ENCODE data around the gene SUPV3L1. TPM values are rescaled to one million over a fixed set of nuclear protein-coding genes. Genes with fewer than 3 reads are reported as not detected.

SUPV3L1 gene
- total RNA-seq, 1 experiment from 2014 or later: 38.7 TPM

- Histone ChIP-seq H3K4me3 (ENCODE audit: insufficient read depth, low read depth, low read length) (no peak overlapping the region), H3K27me3 (ENCODE audit: control insufficient read depth, insufficient read depth, low read length) (no peaks in the 10 kb centered on the region), H3K36me3 (replicated peaks; ENCODE audit: control insufficient read depth, insufficient read depth, low read length) (no peaks in the 10 kb centered on the region)
- no peak for DNase-seq
Observed at GRCh38 chr10:69215405-69216171, 35.6 kb downstream of the SUPV3L1 start.

- DNase-seq: no peak
- Histone ChIP-seq H3K4me3 (ENCODE audit: insufficient read depth, low read depth, low read length) (no peak overlapping the region), H3K36me3 (replicated peaks; ENCODE audit: control insufficient read depth, insufficient read depth, low read length) (no peaks in the 10 kb centered on the region), H3K27me3 (ENCODE audit: control insufficient read depth, insufficient read depth, low read length) (no peaks in the 10 kb centered on the region)
Observed at GRCh38 chr10:69216577-69217118, 36.6 kb downstream of the SUPV3L1 start.

- Histone ChIP-seq H3K36me3 (replicated peaks; ENCODE audit: control insufficient read depth, insufficient read depth, low read length) (no peaks in the 10 kb centered on the region), H3K4me3 (ENCODE audit: insufficient read depth, low read depth, low read length) (no peak overlapping the region), H3K27me3 (ENCODE audit: control insufficient read depth, insufficient read depth, low read length) (no peaks in the 10 kb centered on the region)
- no peak for DNase-seq
Observed at GRCh38 chr10:69217119-69217754, 37.2 kb downstream of the SUPV3L1 start.

GRCh38 chr10:69218831-69219230 is 38.8 kb downstream of the SUPV3L1 start:
- Histone ChIP-seq H3K27me3 (ENCODE audit: control insufficient read depth, insufficient read depth, low read length) (no peaks in the 10 kb centered on the region), H3K36me3 (replicated peaks; ENCODE audit: control insufficient read depth, insufficient read depth, low read length) (no peaks in the 10 kb centered on the region), H3K4me3 (ENCODE audit: insufficient read depth, low read depth, low read length) (no peak overlapping the region)
- no peak for DNase-seq

- no peak for DNase-seq
- Histone ChIP-seq H3K27me3 (ENCODE audit: control insufficient read depth, insufficient read depth, low read length) (no peaks in the 10 kb centered on the region), H3K36me3 (replicated peaks; ENCODE audit: control insufficient read depth, insufficient read depth, low read length) (no peaks in the 10 kb centered on the region), H3K4me3 (ENCODE audit: insufficient read depth, low read depth, low read length) (no peak within 1 kb of the TSS)
Observed at GRCh38 chr10:69220041-69220451, 40.0 kb downstream of the SUPV3L1 start, which contains the start of gene HKDC1. HKDC1 (plus strand) TSS chr10:69220332; CDS start chr10:69220436, 104 bp downstream.

- Histone ChIP-seq H3K27me3 (ENCODE audit: control insufficient read depth, insufficient read depth, low read length) (no peaks in the 10 kb centered on the region), H3K4me3 (ENCODE audit: insufficient read depth, low read depth, low read length) (no peak overlapping the region), H3K36me3 (replicated peaks; ENCODE audit: control insufficient read depth, insufficient read depth, low read length) (no peaks in the 10 kb centered on the region)
- no peak for DNase-seq
Observed at GRCh38 chr10:69220507-69220906, 40.5 kb downstream of the SUPV3L1 start.

- H3K27me3 ChIP-seq (ENCODE audit: control insufficient read depth, insufficient read depth, low read length): no peaks in the 10 kb centered on the region
- H3K4me3 ChIP-seq (ENCODE audit: insufficient read depth, low read depth, low read length): no peak overlapping the region
- DNase-seq: peak; percentile 81
- no peaks in the 10 kb centered on the region for H3K36me3 ChIP-seq (replicated peaks; ENCODE audit: control insufficient read depth, insufficient read depth, low read length)
Observed at GRCh38 chr10:69222157-69223027, 42.4 kb downstream of the SUPV3L1 start.

- Histone ChIP-seq H3K4me3 (ENCODE audit: insufficient read depth, low read depth, low read length) (no peak overlapping the region), H3K27me3 (ENCODE audit: control insufficient read depth, insufficient read depth, low read length) (no peaks in the 10 kb centered on the region), H3K36me3 (replicated peaks; ENCODE audit: control insufficient read depth, insufficient read depth, low read length) (no peaks in the 10 kb centered on the region)
- no peak for DNase-seq
Observed at GRCh38 chr10:69223028-69223342, 43.0 kb downstream of the SUPV3L1 start.

- no peak for DNase-seq
- no peak overlapping the region for H3K4me3 ChIP-seq (ENCODE audit: insufficient read depth, low read depth, low read length)
- H3K36me3 ChIP-seq (replicated peaks; ENCODE audit: control insufficient read depth, insufficient read depth, low read length): no peaks in the 10 kb centered on the region
Observed at GRCh38 chr10:69224862-69225657, 45.0 kb downstream of the SUPV3L1 start.

GRCh38 chr10:69225681-69226080 is 45.6 kb downstream of the SUPV3L1 start:
- H3K36me3 ChIP-seq (replicated peaks; ENCODE audit: control insufficient read depth, insufficient read depth, low read length): no peaks in the 10 kb centered on the region
- H3K27me3 ChIP-seq (ENCODE audit: control insufficient read depth, insufficient read depth, low read length): no peaks in the 10 kb centered on the region
- no peak for DNase-seq
- H3K4me3 ChIP-seq (ENCODE audit: insufficient read depth, low read depth, low read length): no peak overlapping the region

More at GRCh38 chr10:69224862-69225657, 45.0 kb downstream of the SUPV3L1 start:
- no peaks in the 10 kb centered on the region for H3K27me3 ChIP-seq (ENCODE audit: control insufficient read depth, insufficient read depth, low read length)

GRCh38 chr10:69226919-69227450 is 47.0 kb downstream of the SUPV3L1 start:
- no peak overlapping the region for H3K4me3 ChIP-seq (ENCODE audit: insufficient read depth, low read depth, low read length)
- H3K27me3 ChIP-seq (ENCODE audit: control insufficient read depth, insufficient read depth, low read length): no peaks in the 10 kb centered on the region
- no peaks in the 10 kb centered on the region for H3K36me3 ChIP-seq (replicated peaks; ENCODE audit: control insufficient read depth, insufficient read depth, low read length)
- DNase-seq: peak; percentile 64

GRCh38 chr10:69228151-69228550 is 48.1 kb downstream of the SUPV3L1 start:
- no peaks in the 10 kb centered on the region for H3K36me3 ChIP-seq (replicated peaks; ENCODE audit: control insufficient read depth, insufficient read depth, low read length)
- no peaks in the 10 kb centered on the region for H3K27me3 ChIP-seq (ENCODE audit: control insufficient read depth, insufficient read depth, low read length)
- H3K4me3 ChIP-seq (ENCODE audit: insufficient read depth, low read depth, low read length): no peak overlapping the region
- no peak for DNase-seq

- H3K4me3 ChIP-seq (ENCODE audit: insufficient read depth, low read depth, low read length): no peak overlapping the region
- no peak for DNase-seq
- no peaks in the 10 kb centered on the region for H3K27me3 ChIP-seq (ENCODE audit: control insufficient read depth, insufficient read depth, low read length)
- no peaks in the 10 kb centered on the region for H3K36me3 ChIP-seq (replicated peaks; ENCODE audit: control insufficient read depth, insufficient read depth, low read length)
Observed at GRCh38 chr10:69229616-69229916, 49.5 kb downstream of the SUPV3L1 start.

- Histone ChIP-seq H3K4me3 (ENCODE audit: insufficient read depth, low read depth, low read length) (no peak overlapping the region), H3K36me3 (replicated peaks; ENCODE audit: control insufficient read depth, insufficient read depth, low read length) (no peaks in the 10 kb centered on the region), H3K27me3 (ENCODE audit: control insufficient read depth, insufficient read depth, low read length) (no peaks in the 10 kb centered on the region)
- no peak for DNase-seq
Observed at GRCh38 chr10:69230128-69230527, 50.1 kb downstream of the SUPV3L1 start.
